ENCODE results near the gene AFF1.

DNA sequence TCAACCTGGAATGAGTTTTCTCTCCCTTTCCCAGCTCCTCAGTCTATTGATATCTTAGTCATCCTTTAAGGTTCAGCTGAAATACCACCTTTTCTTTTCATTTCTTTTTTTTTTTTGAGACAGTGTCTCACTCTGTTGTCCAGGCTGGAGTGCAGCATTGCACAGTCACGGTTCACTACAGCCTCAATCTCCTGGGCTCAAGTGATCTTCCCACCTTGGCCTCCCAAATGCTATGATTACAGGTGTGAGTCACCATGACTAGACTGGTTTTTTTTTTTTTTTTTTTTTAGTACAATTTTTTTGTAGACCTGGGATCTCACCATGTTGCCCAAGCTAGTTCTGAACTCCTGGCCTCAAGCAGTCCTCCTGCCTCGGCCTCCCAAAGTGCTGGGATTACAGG is 28.9 kb downstream of the AFF1 start:
- TF ChIP-seq, protein P1, sequence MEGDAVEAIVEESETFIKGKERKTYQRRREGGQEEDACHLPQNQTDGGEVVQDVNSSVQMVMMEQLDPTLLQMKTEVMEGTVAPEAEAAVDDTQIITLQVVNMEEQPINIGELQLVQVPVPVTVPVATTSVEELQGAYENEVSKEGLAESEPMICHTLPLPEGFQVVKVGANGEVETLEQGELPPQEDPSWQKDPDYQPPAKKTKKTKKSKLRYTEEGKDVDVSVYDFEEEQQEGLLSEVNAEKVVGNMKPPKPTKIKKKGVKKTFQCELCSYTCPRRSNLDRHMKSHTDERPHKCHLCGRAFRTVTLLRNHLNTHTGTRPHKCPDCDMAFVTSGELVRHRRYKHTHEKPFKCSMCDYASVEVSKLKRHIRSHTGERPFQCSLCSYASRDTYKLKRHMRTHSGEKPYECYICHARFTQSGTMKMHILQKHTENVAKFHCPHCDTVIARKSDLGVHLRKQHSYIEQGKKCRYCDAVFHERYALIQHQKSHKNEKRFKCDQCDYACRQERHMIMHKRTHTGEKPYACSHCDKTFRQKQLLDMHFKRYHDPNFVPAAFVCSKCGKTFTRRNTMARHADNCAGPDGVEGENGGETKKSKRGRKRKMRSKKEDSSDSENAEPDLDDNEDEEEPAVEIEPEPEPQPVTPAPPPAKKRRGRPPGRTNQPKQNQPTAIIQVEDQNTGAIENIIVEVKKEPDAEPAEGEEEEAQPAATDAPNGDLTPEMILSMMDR (IDR thresholded peaks at IDR 0.05): no peak
- no peak for TF ChIP-seq POLR2A (IDR thresholded peaks at IDR 0.05)

All from thyroid gland (tissue), 4 donors.